ENCODE results near the gene DDX1.
"Not testable (repeated sequence)": the region's sequence is repeated elsewhere in the genome, so short reads cannot be mapped to it uniquely, and the experiment has no call there.

GRCh38 chr2:15612101-15612500 lies 20.4 kb downstream of the DDX1 start:
- TF ChIP-seq CTCF (IDR thresholded peaks at IDR 0.05); POLR2AphosphoS5 (IDR thresholded peaks at IDR 0.05; ENCODE audit: insufficient read depth in 1 of 2, low read depth in 1 of 2): not testable (repeated sequence)
